AG09319 (cell line): ENCODE data around the gene NCOA7.

ENCODE experiments used
- DNase-seq: peaks from one replicate; pipeline ENCODE4 v3.0.0-alpha.2; 2010; ENCODE audit warnings: low read depth; ENCODE audit errors: extremely low read depth
- TF ChIP-seq, protein P1 (sequence below): IDR thresholded peaks from 2 replicates; pipeline ENCODE4 v1.5.1; 2011; ENCODE audit warnings: low read depth, mild to moderate bottlenecking, inconsistent platforms, low read length, moderate library complexity

NCOA7 gene

DNA sequence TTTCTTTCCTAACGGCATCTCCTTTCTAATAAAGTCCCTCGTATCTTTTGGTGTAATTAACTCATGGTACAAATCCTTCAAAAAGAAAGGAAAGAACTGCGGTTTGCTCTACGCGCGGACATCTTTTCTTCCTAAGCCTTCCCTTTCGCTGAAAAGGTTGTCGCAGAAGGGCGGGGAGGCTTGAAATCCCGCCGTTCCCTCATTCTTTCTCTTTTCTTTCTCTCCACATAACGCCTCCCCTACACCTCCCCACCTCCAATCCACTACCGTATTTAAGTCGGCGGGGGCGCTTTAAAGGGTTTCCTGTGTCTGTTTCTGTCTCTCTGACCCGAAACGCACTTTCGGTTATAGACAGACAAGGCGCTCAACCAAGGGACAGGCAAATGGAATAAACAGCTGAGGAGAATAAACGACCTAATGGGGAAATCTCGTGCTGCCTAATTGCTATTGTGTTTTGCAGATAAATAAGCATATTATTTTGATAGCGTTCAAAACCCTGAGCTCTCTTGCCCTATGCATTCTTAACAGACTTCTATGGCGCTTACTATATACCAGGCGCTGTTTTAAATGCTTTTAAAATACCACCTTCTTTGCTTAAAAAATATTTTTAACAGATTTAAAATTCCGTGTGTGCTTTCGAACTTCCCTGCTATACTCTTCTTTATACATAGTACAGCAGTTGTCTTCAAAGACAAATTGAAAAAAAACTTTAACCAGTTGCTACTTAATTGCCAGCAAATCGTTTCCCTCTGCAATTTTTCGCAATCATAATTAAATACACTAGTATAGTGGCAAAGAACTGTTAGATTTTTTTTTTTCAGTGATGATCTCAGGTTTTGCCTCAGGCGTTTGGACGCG, 43.8 kb upstream of the NCOA7 start:
- DNase-seq, result no peak
- TF ChIP-seq, protein P1, sequence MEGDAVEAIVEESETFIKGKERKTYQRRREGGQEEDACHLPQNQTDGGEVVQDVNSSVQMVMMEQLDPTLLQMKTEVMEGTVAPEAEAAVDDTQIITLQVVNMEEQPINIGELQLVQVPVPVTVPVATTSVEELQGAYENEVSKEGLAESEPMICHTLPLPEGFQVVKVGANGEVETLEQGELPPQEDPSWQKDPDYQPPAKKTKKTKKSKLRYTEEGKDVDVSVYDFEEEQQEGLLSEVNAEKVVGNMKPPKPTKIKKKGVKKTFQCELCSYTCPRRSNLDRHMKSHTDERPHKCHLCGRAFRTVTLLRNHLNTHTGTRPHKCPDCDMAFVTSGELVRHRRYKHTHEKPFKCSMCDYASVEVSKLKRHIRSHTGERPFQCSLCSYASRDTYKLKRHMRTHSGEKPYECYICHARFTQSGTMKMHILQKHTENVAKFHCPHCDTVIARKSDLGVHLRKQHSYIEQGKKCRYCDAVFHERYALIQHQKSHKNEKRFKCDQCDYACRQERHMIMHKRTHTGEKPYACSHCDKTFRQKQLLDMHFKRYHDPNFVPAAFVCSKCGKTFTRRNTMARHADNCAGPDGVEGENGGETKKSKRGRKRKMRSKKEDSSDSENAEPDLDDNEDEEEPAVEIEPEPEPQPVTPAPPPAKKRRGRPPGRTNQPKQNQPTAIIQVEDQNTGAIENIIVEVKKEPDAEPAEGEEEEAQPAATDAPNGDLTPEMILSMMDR, result no peak

DNA sequence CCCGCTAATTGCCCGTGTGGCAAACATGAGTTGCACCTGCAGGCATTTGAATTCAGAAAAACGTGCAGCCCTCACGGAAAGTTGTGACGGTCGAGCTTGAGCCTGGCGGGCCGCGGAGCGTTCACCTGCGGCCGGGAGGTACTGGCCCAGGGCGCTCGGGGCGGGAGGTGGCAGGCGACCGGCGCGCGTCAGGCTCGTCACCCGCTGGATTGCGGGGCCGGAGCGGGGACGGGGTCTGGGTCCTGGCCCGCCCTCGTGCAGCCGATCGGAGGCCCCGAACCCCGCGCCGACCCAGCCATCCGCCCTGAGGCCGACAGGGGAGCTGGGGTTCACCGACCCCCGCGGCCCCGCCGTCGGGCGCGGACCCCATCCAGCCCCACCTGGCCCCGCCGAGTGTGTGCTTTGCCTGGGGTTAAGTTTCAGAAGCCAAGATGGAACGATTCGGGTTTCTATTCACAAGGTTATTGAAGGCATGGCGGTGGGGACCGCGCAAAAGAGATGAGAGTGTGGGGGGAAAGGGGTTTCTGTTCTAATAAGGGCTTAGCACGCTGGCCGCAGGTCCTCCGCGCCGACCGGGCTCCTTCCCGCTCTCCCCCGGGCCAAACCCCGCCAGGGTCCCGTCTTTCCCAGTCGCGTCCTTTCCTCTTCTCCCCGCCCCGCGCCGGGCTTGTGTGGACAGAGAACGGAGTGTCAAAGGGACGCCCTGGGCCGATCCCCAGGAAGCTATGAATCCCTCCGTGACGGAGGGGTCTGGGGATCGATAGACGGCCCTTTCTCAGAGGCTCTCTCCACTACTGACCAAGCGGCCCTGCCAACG, 43.0 kb upstream of the NCOA7 start:
- TF ChIP-seq, protein P1, result no peak
- no peak for DNase-seq

DNA sequence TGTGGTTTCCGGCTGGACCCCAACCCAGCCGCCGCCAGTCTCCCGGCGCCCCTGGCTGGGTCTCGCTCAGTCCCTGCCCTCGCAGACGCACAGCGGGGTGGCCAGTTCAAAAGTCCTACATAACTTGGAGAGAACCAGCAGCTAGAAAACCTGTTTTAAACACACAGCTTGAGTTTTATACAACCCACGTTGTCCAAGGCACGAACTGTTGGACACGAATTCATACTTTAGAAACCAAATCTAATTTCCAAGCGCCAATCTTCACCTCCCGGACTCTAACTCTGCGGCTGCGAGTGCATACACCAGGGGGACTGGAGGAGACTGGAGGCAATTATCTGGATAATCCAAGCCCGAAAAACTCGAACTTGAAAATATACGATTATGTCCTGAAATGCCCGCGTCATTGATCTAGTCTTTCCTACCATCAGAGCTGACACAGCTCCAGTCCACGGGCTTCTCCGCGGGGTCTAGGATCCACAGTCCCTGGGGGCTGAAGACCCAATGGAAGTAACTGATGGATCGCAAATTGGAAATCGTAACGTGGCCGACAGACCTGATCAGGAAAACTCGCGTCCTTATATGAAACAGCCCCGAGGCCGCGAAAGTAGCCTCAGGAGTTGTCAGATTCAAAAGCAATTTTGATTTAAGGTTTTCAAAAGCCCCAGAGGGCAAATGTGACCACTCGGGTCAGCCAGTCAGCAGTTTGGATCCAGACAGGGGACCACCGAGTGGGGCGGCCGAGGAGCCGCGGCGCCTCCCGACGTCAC, 42.2 kb upstream of the NCOA7 start:
- no peak for DNase-seq
- TF ChIP-seq, protein P1, result no peak

DNA sequence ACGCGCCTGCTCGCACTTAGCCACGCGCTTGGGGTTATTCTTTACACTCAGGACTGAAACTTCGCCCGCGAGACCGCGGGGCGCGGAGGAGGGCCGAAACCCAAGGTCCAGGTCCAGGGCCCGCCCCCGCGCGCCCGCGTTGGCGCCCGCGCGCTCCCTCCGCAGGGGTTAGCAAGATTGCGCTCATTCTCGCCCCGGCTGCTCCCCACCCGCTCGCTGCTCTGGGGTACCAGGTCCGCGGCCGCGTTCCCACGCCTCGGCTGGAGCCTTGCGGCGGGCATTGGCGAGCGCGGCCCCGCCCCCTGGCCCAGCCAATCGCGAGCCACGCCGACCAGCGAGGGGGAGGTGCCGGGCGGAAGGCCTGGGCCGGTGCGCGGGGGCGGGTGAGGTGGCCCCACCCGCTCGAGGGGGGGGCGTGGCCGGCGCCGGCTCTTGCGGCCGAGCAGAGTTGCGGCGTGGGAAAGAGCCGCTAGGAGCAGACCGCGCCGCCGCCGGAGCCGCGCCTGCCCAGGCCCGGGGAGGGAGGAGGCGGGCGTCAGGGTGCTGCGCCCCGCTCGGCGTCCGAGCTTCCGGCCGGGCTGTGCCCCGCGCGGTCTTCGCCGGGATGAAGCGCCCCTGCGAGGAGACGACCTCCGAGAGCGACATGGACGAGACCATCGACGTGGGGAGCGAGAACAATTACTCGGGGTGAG, 41.4 kb upstream of the NCOA7 start, which contains the start of gene HEY2:
Gene HEY2, plus strand, starts transcription at position 460 of the 692 bp plus-strand sequence. Its CDS starts 145 bp downstream, at position 605.
- TF ChIP-seq, protein P1, result no peak

DNA sequence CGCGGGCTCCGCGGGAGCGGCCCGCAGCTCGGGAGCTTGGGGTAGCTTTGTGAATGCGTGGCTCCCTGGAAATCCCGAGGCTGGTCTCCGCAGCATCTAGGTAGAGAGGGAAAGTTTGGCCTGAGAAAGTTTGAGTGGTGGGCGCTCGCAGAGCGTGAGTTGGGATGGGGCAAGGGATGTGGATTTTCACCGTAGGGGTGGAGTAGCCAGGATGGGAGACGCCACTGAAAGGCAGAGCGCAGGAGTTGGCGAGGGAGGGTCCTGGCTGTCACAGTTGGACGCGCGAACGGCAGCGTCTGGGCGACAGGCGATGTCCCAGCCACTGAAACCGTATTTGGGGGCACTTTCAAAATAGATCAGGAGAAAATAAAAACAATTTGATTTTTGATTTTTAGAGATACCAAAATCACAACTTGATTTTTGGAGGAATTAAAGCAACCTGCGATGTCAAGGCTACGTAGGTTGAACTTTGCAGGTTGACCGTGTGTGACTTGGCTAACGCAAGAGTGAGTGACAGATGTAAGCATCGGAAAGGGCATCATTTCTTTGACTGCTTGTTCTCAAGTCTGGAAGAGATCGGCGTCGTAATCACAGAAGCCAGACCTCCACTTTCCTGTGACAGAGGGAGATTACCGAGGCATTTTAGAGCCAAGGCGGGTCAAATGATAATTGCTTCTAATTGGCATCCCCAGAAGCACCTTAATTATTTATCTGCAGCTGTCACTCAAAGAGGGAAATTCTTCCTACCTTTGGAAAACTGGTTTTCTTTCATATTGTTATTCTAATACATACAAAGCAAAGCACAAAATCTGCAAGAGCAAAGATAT, 40.7 kb upstream of the NCOA7 start:
- no peak for DNase-seq
- TF ChIP-seq, protein P1, result no peak

More for the DNA sequence above, 41.4 kb upstream of the NCOA7 start, which contains the start of gene HEY2:
- DNase-seq, result peak; percentile 51
